Measurements from ENCODE around the gene SLC12A5. TPM values are rescaled to one million over a fixed set of nuclear protein-coding genes. Genes with fewer than 3 reads are reported as not detected.
A peak's percentile ranks its signal among the peaks of the same experiment; 100 is the strongest.

Gene SLC12A5
- total and polyA plus RNA-seq, 2 experiments from 2014 or later = 0.55 TPM; not detected in 1

DNA sequence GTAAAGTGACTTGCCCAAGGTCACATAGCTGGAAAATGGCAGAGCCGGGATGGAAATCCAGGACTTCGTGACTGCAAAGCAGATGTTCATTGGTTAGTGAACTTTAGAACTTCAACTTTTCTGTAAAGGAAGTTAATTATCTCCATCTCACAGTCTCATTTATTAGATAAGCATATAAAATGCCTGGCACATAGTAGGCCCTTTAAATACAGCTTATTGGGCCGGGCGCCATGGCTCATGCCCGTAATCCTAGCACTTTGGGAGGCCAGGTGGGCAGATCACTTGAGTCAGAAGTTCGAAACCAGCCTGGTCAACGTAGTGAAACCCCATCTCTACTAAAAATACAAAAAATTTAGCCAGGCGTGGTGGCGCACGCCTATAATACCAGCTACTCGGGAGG, 22.1 kb upstream of the SLC12A5 start:
- Histone ChIP-seq H3K9me3 (ENCODE audit: low read depth) (no peaks in the 10 kb centered on the region), H2AFZ (no peak overlapping the region), H3K36me3 (ENCODE audit: low read depth) (no peaks in the 10 kb centered on the region), H4K20me1 (ENCODE audit: insufficient read depth) (no peaks in the 10 kb centered on the region), H3K27ac (no peak overlapping the region), H3K4me1 (ENCODE audit: insufficient read depth) (no peaks in the 10 kb centered on the region), H3F3A (ENCODE audit: insufficient read depth) (no peaks in the 10 kb centered on the region), H3K79me2 (ENCODE audit: insufficient read depth) (no peaks in the 10 kb centered on the region), H3K9ac (no peak overlapping the region), H3K4me2 (ENCODE audit: unreplicated experiment) (no peak overlapping the region), H3K4me3 (no peak overlapping the region), H3K27me3 (replicated peaks; ENCODE audit: insufficient read depth) (peaks cover 31% of the 10 kb centered on the region), H3K9me2 (ENCODE audit: insufficient read depth) (no peaks in the 10 kb centered on the region)
- no peak for TF ChIP-seq EZH2 (IDR thresholded peaks at IDR 0.05; ENCODE audit: insufficient read depth, poor library complexity, severe bottlenecking)
- TF ChIP-seq EZH2phosphoT487 (IDR thresholded peaks at IDR 0.05; ENCODE audit: insufficient read depth, low read depth) = no peak
- WGBS, 2 experiments (ENCODE audit: low coverage in 1 of 2, low lambda C conversion rate in 2 of 2, missing lambda C conversion rate in 2 of 2) = 76 to 78% methylated on average over 11 of the region's 11 CpGs
- DNase-seq = no peak
- in situ Hi-C loops (cut with MboI) = loop anchor here (25.0 kb wide), 1 partner anchor 305 kb away; the partner anchor contains the start of gene CDH22

DNA sequence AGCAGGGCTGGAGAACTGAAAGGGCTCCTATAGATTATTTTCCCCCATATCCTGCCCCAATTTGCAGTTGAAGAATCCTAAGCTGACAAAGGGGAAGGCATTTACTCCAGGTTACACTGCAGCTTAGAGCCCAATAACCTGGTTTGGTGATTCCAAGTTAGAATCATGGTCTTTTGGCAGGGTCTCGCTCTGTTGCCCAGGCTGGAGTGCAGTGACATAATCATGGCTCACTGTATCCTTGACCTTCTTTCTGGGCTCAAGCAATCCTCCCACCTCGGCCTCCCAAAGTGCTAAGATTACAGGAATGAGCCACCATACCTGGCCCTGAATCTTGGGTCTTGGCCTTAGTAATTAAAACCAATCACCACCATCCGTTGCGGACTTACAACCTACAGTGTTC, 21.3 kb upstream of the SLC12A5 start:
- TF ChIP-seq EZH2phosphoT487 (IDR thresholded peaks at IDR 0.05; ENCODE audit: insufficient read depth, low read depth) (no peak), EZH2 (IDR thresholded peaks at IDR 0.05; ENCODE audit: insufficient read depth, poor library complexity, severe bottlenecking) (no peak)
- H3K4me1 ChIP-seq (ENCODE audit: insufficient read depth) = no peaks in the 10 kb centered on the region
- no peaks in the 10 kb centered on the region for H3K9me2 ChIP-seq (ENCODE audit: insufficient read depth)
- H3K36me3 ChIP-seq (ENCODE audit: low read depth) = no peaks in the 10 kb centered on the region
- no peak overlapping the region for H3K9ac ChIP-seq
- peaks cover 38% of the 10 kb centered on the region for H3K27me3 ChIP-seq (replicated peaks; ENCODE audit: insufficient read depth)
- no peak overlapping the region for H3K27ac ChIP-seq
- no peaks in the 10 kb centered on the region for H4K20me1 ChIP-seq (ENCODE audit: insufficient read depth)
- H3K4me3 ChIP-seq = no peak overlapping the region
- no peak overlapping the region for H2AFZ ChIP-seq
- 65 to 73% methylated on average over 4 of the region's 4 CpGs for WGBS, 2 experiments (ENCODE audit: low coverage in 1 of 2, low lambda C conversion rate in 2 of 2, missing lambda C conversion rate in 2 of 2)
- no peak for DNase-seq
- H3K4me2 ChIP-seq (ENCODE audit: unreplicated experiment) = no peak overlapping the region
- no peaks in the 10 kb centered on the region for H3K9me3 ChIP-seq (ENCODE audit: low read depth)
- no peaks in the 10 kb centered on the region for H3K79me2 ChIP-seq (ENCODE audit: insufficient read depth)
- H3F3A ChIP-seq (ENCODE audit: insufficient read depth) = no peaks in the 10 kb centered on the region
- in situ Hi-C loops (cut with MboI) = loop anchor here (25.0 kb wide), 1 partner anchor 305 kb away; the partner anchor contains the start of gene CDH22

DNA sequence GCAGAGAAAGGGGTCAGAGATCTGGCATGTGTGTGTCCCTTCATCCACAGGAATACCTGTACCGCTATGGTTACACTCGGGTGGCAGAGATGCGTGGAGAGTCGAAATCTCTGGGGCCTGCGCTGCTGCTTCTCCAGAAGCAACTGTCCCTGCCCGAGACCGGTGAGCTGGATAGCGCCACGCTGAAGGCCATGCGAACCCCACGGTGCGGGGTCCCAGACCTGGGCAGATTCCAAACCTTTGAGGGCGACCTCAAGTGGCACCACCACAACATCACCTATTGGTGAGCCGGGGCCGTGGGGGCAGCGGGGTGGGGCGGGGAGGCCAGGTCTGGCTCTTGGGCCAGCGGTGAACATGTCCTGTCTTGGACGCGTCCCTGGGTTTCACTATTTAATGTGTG, 19.2 kb upstream of the SLC12A5 start:
- H3K4me2 ChIP-seq (ENCODE audit: unreplicated experiment) = no peak overlapping the region
- H4K20me1 ChIP-seq (ENCODE audit: insufficient read depth) = no peaks in the 10 kb centered on the region
- peaks cover 47% of the 10 kb centered on the region for H3K27me3 ChIP-seq (replicated peaks; ENCODE audit: insufficient read depth)
- DNase-seq = no peak
- no peaks in the 10 kb centered on the region for H3K36me3 ChIP-seq (ENCODE audit: low read depth)
- no peak overlapping the region for H2AFZ ChIP-seq
- H3K27ac ChIP-seq = no peak overlapping the region
- H3K9ac ChIP-seq = no peak overlapping the region
- H3K79me2 ChIP-seq (ENCODE audit: insufficient read depth) = no peaks in the 10 kb centered on the region
- H3F3A ChIP-seq (ENCODE audit: insufficient read depth) = no peaks in the 10 kb centered on the region
- no peaks in the 10 kb centered on the region for H3K9me2 ChIP-seq (ENCODE audit: insufficient read depth)
- in situ Hi-C loops (cut with MboI) = loop anchor here (25.0 kb wide), 1 partner anchor 302 kb away; the partner anchor contains the start of gene CDH22
- TF ChIP-seq EZH2phosphoT487 (IDR thresholded peaks at IDR 0.05; ENCODE audit: insufficient read depth, low read depth) (no peak), EZH2 (IDR thresholded peaks at IDR 0.05; ENCODE audit: insufficient read depth, poor library complexity, severe bottlenecking) (peak; percentile 3)
- WGBS, 2 experiments (ENCODE audit: low coverage in 1 of 2, low lambda C conversion rate in 2 of 2, missing lambda C conversion rate in 2 of 2) = 22 to 28% methylated on average over 18 to 20 of the region's 20 CpGs
- H3K9me3 ChIP-seq (ENCODE audit: low read depth) = no peaks in the 10 kb centered on the region
- no peaks in the 10 kb centered on the region for H3K4me1 ChIP-seq (ENCODE audit: insufficient read depth)
- H3K4me3 ChIP-seq = no peak overlapping the region

DNA sequence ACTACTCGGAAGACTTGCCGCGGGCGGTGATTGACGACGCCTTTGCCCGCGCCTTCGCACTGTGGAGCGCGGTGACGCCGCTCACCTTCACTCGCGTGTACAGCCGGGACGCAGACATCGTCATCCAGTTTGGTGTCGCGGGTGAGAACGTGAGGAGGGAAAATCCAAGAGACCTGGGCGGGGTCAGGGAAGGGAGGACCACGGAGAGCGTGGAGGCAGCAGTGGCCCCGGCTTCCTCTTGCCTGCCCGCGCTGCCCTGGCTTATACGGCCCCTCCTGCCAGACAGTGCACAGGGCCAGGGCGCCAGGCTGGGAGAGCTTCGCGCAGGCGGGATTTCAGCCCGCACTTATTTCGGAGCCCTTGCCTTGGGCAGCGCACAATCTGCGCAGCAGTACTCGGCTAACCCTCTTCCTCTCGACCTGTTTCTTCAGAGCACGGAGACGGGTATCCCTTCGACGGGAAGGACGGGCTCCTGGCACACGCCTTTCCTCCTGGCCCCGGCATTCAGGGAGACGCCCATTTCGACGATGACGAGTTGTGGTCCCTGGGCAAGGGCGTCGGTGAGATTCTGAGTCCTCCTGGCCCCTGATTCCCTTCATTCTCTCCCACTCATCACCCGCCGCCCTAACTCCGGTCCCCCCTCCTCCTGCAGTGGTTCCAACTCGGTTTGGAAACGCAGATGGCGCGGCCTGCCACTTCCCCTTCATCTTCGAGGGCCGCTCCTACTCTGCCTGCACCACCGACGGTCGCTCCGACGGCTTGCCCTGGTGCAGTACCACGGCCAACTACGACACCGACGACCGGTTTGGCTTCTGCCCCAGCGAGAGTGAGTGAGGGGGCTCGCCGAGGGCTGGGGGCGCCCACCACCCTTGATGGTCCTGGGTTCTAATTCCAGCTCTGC, 18.3 kb upstream of the SLC12A5 start:
- Histone ChIP-seq H3K9me2 (ENCODE audit: insufficient read depth) (no peaks in the 10 kb centered on the region), H3K4me2 (ENCODE audit: unreplicated experiment) (no peak overlapping the region), H3F3A (ENCODE audit: insufficient read depth) (no peaks in the 10 kb centered on the region), H3K4me3 (no peak overlapping the region), H3K79me2 (ENCODE audit: insufficient read depth) (no peaks in the 10 kb centered on the region), H2AFZ (peak overlapping the region; percentile 36; the same call in 1 of the 2 replicates), H3K9me3 (ENCODE audit: low read depth) (no peaks in the 10 kb centered on the region), H3K36me3 (ENCODE audit: low read depth) (no peaks in the 10 kb centered on the region), H3K4me1 (ENCODE audit: insufficient read depth) (no peaks in the 10 kb centered on the region), H4K20me1 (ENCODE audit: insufficient read depth) (no peaks in the 10 kb centered on the region), H3K27ac (no peak overlapping the region), H3K27me3 (replicated peaks; ENCODE audit: insufficient read depth) (peaks cover 47% of the 10 kb centered on the region), H3K9ac (no peak overlapping the region)
- peak; percentile 25 for DNase-seq
- TF ChIP-seq EZH2phosphoT487 (IDR thresholded peaks at IDR 0.05; ENCODE audit: insufficient read depth, low read depth) (no peak), EZH2 (IDR thresholded peaks at IDR 0.05; ENCODE audit: insufficient read depth, poor library complexity, severe bottlenecking) (peak; percentile 42)
- in situ Hi-C loops (cut with MboI) = loop anchor here (25.0 kb wide), 1 partner anchor 302 kb away; the partner anchor contains the start of gene CDH22
- WGBS, 2 experiments (ENCODE audit: low coverage in 1 of 2, low lambda C conversion rate in 2 of 2, missing lambda C conversion rate in 2 of 2) = 10 to 13% methylated on average over 74 of the region's 74 CpGs
